Thoracic aorta (tissue), 2 donors: ENCODE results near the gene NRXN3. TPM values are rescaled to one million over a fixed set of nuclear protein-coding genes. Genes with fewer than 3 reads are reported as not detected.

ENCODE experiments used
- ATAC-seq: fragments of 150-250 bp; one replicate; pipeline ENCODE4 v1.8.0; 2017; ENCODE audit warnings: low read depth; ENCODE audit not compliant: insufficient number of reproducible peaks, low FRiP score
- DNase-seq: peaks from one replicate; pipeline ENCODE4 v3.0.0-alpha.2; 2020; ENCODE audit warnings: low spot score
- H3K27ac ChIP-seq, 2 donors: fragments of 200-600 bp; sonication (generic); 1 replicate in 1 of 2; 2 replicates in 1 of 2; pipeline ENCODE4 v1.5.1; 2016; ENCODE audit warnings: mild to moderate bottlenecking in 2 of 2, moderate library complexity in 2 of 2
- H3K27me3 ChIP-seq: fragments of 200-600 bp; sonication (generic); replicated peaks from 2 replicates; pipeline ENCODE4 v1.6.0; 2016; ENCODE audit warnings: mild to moderate bottlenecking; ENCODE audit not compliant: insufficient read depth
- H3K36me3 ChIP-seq: fragments of 200-600 bp; sonication (generic); one replicate; pipeline ENCODE4 v1.5.1; 2016
- H3K4me1 ChIP-seq, 2 donors: fragments of 200-600 bp; sonication (generic); 1 replicate in 1 of 2; 2 replicates in 1 of 2; pipeline versions ENCODE4 v1.5.1 to v1.6.0; 2016; ENCODE audit warnings: low read depth in 2 of 2, mild to moderate bottlenecking in 1 of 2; ENCODE audit not compliant: control insufficient read depth in 1 of 2
- H3K4me3 ChIP-seq: fragments of 200-600 bp; sonication (generic); 2 replicates; pipeline ENCODE4 v1.5.1; 2016; ENCODE audit warnings: mild to moderate bottlenecking
- H3K9me3 ChIP-seq: fragments of 200-600 bp; sonication (generic); 2 replicates; pipeline ENCODE4 v1.5.1; 2016
- CTCF ChIP-seq: fragments of 200-600 bp; sonication (generic); IDR thresholded peaks from one replicate; pipeline ENCODE4 v1.5.1; 2019; ENCODE audit warnings: antibody characterized with exemption
- total RNA-seq, 2 donors: library from RNA; depleted of rRNA; stranded (reverse); fragments of >200 nt; gene quantifications; one replicate each; pipeline versions ENCODE4 v1.1.0 to v1.2.3, GENCODE V29; 2016

The NRXN3 gene
- total RNA-seq, 2 donors from 2014 or later: 5.6 to 33.3 TPM

- Histone ChIP-seq H3K27ac (no peak overlapping the region), H3K4me1 (no peaks in the 10 kb centered on the region), H3K36me3 (no peaks in the 10 kb centered on the region), H3K4me3 (no peak overlapping the region), H3K27me3 (no peaks in the 10 kb centered on the region), H3K9me3 (no peaks in the 10 kb centered on the region)
- ATAC-seq (no peak), DNase-seq (no peak)
- no peak for TF ChIP-seq CTCF
Observed at GRCh38 chr14:79077096-79077495, 906.9 kb downstream of the NRXN3 start.

- Histone ChIP-seq H3K36me3 (no peaks in the 10 kb centered on the region), H3K9me3 (no peaks in the 10 kb centered on the region), H3K4me3 (no peak overlapping the region), H3K4me1 (no peaks in the 10 kb centered on the region), H3K27me3 (no peaks in the 10 kb centered on the region), H3K27ac (no peak overlapping the region)
- no peak for DNase-seq
- no peak for TF ChIP-seq CTCF
- ATAC-seq: no peak
Observed at GRCh38 chr14:79080040-79080439, 909.9 kb downstream of the NRXN3 start.

- TF ChIP-seq CTCF: no peak
- Histone ChIP-seq H3K36me3 (no peaks in the 10 kb centered on the region), H3K4me1 (no peaks in the 10 kb centered on the region), H3K9me3 (no peaks in the 10 kb centered on the region), H3K27me3 (no peaks in the 10 kb centered on the region), H3K4me3 (no peak overlapping the region), H3K27ac (no peak overlapping the region)
- DNase-seq (no peak), ATAC-seq (no peak)
Observed at GRCh38 chr14:79082883-79083282, 912.7 kb downstream of the NRXN3 start.

GRCh38 chr14:79083356-79083755 is 913.2 kb downstream of the NRXN3 start:
- ATAC-seq (no peak), DNase-seq (no peak)
- Histone ChIP-seq H3K4me1 (no peaks in the 10 kb centered on the region), H3K4me3 (no peak overlapping the region), H3K27me3 (no peaks in the 10 kb centered on the region), H3K27ac (no peak overlapping the region), H3K36me3 (no peaks in the 10 kb centered on the region), H3K9me3 (no peaks in the 10 kb centered on the region)
- no peak for TF ChIP-seq CTCF

- no peak for ATAC-seq
- Histone ChIP-seq H3K4me3 (no peak overlapping the region), H3K9me3 (no peaks in the 10 kb centered on the region), H3K36me3 (no peaks in the 10 kb centered on the region), H3K27ac (no peak overlapping the region), H3K4me1 (peaks cover 5 to 9% of the 10 kb centered on the region in 2 donors), H3K27me3 (no peaks in the 10 kb centered on the region)
- no peak for TF ChIP-seq CTCF
- no peak for DNase-seq
Observed at GRCh38 chr14:79084861-79085260, 914.7 kb downstream of the NRXN3 start.
